T1000 (cell line): ENCODE measurements around the gene ANKS1A.

Experiments
- DNase-seq: peaks from one replicate; lab custom pipeline; 2025; ENCODE audit warnings: mixed read lengths; lab: John Stamatoyannopoulos, UW

The ANKS1A gene

DNA sequence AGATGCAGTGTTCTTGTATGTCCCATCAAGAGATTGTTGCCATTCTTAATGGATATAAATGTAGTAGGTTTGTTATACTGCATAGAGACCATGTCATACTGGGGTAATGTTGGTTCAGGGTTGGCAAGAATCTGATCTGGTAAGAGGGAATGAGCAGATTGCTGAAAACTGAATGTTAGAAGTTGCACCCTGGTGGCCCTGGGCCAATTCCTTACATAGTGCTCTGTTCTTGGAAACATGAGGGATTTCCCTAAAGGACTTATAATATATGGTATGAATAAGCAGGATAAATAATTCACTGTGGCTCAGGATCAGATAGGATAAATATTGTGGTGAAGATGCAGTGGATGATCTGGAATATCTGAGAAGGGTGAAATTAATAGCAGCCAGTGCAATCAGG is 70.2 kb downstream of the ANKS1A start:
- DNase-seq: no peak

DNA sequence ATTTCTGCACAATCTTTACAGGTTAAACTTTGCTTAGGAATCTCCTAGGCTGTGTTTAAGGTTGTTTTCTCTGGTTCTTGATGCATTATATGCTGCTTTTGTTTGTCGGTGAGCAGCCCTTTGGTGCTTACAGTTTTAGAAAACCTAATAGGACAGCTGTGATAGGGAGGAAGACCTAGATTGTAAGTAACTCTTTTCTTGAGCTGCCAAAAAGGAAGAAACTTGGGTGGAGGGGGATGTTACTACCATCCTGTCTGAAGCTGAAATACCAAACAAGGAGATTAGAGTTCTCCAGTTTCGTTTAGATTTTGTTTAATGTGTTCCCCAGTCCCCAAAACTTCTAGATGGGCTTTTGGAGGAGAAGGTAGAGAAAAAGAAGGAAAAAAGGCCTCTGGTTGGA is 72.0 kb downstream of the ANKS1A start:
- DNase-seq: no peak

DNA sequence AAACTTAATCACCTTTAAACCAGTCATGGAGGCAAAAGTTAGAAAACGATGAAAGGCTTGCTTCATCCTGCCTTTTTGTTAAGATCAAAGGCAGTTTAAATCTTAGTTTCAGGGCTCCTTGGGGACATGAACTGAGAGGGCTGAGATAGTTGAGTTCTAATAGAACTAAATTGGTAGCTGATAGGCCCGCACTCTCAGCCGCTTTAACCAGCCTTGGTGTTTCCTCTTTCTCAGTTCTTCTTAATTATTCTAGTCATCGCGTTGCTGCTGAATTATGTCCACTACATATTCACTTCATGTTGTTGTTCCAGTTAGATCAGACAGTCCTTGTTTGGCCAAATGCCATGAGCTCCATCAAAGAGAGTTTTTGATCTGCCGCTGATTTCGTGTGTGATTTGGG is 72.5 kb downstream of the ANKS1A start:
- DNase-seq: no peak

DNA sequence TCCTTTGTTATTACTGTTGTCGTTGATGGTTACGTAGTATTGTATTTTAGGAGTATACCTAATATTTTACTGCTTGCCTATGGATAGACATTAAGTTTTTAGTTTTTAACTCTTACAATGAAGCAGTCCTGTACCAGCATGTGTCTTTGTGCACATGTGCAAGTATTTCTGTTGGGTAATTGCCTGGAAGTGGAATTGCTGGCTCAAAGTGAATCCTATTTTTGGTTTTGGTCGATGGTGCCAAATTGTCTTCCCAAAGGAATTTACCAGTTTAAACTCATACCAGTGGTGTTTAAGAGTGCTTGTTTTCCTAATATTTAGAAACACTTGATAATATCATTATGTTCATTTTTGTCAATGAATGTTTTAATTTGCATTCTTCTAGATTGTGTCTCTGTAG is 75.5 kb downstream of the ANKS1A start:
- no peak for DNase-seq

DNA sequence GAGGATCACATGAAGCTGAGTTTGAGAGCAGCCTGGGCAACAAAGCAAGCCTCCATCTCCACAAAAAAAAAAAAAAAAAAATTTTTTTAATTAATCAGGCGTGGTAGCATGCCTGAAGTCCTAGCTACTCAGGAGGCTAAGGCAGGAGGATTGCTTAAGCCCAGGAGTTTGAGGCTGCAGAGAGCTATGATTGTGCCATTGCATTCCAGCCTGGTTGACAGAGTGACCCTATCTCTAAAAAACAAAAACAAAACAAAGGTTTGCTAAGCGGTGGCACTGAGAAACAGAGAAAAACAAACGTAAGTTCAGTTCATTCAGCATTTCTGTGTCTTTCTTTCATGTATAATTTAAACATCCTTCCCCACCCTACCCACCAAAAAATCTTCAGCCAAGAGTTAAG is 78.4 kb downstream of the ANKS1A start:
- no peak for DNase-seq

DNA sequence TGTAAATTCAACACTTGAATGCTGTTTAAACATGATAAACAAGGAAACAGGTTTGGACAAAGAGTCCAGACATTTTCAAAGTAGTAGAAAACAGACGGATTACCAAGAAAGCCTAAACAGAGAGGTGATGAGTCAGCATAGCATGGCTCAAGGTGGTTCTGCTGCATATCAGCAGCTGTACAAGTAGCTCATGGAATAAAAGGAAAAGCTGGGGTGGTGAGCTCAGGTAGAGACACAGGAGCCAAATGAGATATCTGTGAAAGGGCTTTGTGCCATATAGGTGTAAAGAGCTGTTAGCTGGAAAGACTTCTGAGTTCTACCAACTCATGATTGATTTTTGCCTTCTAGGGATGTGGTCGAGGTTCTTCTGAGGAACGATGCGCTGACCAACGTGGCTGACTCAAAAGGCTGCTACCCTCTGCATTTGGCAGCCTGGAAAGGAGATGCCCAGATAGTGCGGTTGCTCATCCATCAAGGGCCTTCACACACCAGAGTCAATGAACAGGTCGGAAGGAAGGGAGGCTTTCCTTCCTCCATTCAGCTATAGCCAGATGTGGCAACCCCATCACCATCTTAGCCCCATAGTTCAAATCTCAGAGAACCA is 80.7 kb downstream of the ANKS1A start:
- DNase-seq: no peak

DNA sequence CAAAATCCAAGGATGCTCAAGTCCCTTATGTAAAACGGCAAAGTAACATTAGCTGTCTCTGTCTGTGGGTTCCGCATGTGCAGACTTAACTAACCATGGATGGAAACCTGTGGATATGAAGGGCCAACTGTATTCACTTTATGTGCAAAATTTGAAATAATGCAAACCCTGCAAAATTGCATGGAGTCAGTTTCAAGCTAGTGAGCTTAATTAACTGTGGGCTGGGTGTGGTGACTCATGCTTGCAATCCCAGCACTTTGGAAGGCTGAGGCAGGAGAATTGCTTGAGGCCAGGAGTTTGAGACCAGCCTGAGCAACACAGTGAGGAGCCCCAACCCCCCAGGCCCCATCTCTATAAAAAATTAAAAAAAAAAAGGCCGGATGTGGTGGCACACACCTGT is 81.4 kb downstream of the ANKS1A start:
- DNase-seq: no peak

DNA sequence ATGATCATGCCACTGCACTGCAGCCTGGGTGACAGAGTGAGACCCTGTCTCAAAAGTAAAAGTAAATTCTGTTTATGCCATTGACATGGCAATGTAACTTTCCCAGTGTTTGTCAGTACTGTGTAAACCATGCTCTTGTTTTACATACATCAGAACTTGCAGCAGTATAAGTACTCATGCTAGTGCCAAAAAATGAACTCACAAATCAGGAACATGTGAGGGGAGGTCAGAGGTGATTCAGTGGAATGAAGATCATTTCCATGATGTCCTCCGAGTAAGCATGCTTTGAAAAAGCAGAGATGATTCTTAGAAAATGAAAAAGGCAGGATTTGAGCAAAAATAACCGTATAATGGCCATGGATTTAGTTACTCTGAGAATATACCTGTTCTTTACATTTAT is 81.9 kb downstream of the ANKS1A start:
- no peak for DNase-seq

DNA sequence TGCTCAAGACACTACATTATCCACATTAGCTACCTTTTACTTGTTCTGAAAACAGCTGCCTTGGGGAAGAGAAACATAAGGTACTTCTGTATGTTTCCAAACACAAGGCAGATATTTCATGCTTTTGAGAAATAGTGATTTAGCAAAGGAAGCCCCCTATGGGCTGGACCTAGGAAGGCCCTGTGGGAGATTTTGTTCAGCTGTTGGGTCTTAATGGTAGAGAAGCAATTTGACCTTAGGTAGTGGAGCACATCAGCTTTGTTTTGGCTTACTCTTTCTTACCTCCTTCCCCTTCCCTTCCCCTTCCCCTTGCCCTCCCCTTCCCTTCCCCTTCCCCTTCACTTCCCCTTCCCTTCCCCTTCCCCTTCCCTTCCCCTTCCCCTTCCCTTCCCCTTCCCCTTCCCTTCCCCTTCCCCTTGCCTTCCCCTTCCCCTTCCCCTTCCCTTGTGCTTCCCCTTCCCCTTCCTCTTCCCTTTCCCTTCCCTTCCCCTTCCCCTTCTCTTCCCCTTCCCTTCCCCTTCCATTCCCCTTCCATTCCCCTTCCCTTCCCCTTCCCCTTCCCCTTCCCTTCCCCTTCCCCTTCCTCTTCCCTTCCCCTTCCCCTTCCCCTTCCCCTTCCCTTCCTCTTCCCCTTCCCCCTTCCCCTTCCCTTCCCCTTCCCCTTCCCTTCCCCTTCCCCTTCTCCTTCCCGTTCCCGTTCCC is 84.6 kb downstream of the ANKS1A start:
- DNase-seq: no peak

DNA sequence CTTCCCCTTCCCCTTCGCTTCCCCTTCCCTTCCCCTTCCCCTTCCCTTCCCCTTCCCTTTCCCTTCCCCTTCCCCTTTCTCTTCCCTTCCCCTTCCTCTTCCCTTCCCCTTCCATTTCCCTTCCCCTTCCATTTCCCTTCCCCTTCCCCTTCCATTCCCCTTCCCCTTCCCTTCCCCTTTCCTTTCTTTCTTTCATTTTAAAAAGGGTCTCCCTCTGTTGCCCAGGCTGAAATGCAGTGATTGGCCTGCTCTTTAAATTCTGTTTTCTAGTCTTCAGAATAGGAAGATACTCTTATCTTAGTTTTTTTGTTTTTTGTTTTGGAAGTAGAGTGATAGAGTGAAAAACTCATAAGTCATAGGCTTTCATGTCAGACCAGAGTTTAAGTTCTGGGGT is 85.2 kb downstream of the ANKS1A start:
- DNase-seq: no peak

DNA sequence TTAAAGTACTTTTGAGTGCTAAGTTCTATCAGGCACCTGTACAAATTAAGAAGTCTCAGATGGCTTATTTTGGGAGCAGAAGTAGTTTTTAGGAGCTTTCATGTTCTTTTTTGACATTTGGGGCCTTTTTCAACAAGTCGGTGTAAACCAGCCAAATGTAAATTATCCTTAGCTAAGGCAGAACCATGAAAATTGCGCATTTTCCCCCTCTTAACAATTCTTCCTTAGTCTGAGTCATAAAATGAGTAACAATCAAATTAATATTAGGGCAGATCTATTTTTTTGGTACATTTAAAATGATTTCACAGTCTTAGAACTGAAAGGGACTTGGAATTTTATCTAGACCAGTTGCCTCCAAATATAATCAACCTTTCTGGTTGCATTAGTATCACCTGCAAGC is 87.2 kb downstream of the ANKS1A start:
- no peak for DNase-seq

DNA sequence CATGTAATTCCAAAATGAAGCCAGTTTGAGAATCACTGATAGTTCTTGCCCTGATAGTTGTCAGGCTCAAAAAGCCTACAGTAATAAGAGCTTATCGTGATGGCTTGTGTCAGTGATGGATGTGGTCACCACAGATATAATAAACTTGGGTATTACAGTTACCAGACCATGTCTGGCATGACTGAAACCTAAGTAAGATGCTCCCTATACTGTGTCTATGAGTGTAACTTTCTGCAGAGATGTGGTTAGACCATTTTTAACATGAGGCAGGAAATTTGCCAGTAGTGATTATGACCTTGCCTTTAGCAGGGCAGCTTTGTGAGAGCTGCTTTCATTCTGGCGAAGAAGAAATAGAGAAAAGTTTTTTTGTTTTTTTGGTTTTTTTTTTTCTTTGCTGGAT is 90.2 kb downstream of the ANKS1A start:
- no peak for DNase-seq

DNA sequence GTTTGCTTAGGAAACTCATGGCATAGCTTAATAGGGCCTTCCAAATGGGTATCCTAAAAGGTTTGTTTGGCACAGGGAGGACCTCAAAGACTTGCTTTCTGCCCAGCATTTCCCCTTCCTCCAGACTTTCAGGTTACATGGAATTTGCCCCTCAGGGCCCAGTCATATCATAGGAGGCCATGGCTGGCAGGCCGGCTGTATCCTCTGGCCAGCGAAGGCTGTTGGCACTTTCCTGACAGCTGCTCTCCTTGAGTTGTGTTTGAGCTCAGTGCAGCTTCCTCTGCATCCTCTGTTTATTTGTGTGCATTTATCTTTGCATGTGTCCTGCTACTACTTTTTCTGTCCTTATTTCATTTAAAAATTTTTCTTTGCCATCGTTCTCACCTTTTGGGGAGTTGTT is 90.9 kb downstream of the ANKS1A start:
- no peak for DNase-seq

DNA sequence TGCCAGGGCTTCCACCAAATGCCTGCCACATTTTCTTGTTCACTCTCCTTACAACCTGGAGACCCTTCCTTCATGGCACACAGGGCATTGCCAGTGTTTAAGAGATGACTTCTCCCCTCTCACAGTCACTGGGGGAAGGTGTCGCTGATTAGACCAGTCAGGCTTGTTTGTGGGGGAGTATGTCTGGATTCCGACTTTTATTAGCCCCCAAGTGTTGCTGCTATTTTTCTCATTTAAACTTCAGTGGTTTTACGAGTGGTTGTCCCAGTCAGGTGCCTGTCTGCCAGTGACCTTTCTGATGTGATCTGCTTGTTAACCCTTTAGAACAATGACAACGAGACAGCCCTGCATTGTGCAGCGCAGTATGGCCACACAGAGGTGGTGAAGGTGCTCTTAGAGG is 92.3 kb downstream of the ANKS1A start:
- DNase-seq: no peak

DNA sequence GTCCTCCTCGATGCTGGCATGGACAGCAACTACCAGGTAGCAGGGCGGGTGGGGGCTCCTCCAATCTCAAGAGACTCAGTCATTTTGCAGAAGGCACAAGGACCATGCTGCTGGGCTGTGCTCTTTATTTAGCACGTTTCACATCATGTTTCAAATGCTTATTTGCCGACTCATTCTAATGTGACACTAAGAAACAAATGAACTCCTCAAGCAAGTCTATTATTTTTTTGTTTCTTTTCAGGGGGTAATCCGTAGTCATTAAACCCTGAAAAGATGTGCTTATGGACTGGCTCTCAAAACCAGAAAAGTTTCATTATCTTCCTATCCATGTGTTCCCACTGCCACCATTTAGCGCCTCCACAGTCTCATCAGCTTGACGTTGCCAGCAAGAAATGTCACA is 92.9 kb downstream of the ANKS1A start:
- DNase-seq: no peak

DNA sequence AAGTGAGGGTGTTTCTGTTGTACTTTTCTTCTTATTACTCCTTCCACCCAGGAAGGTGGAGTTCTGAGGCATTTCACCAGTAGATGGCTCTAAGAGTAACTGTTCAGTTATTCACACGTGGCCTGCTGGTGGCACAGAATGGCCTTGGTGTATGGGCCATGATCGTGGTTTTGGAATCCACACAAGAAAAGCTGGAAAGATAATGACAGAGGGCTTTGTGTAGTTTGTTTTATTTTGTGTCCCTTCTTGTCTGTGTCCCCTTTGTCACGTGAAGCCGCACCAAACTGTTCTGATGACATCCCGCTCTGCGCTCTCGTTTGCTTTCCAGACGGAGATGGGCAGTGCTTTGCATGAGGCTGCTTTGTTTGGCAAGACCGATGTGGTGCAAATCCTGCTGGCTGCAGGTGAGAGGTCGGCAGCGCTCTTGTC is 93.4 kb downstream of the ANKS1A start:
- DNase-seq: no peak

DNA sequence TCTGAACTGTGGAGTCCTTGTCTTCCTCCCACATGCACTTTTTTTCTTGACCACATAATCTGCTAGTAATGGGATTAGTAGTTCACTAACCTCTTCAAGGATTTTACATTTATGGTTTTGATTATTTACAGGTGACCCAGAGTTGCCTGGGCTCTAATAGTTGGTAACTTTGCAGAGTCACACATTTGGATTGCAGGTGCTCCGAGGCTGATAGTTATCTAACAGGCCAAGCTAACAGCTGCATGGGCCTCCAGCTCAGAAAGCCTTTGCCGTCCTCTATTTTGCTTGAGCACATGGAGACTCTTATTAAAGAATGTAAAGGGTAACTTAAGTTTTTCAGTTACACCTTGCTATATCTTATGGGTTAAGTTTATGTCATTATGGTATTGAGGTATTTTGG is 95.4 kb downstream of the ANKS1A start:
- DNase-seq: no peak

DNA sequence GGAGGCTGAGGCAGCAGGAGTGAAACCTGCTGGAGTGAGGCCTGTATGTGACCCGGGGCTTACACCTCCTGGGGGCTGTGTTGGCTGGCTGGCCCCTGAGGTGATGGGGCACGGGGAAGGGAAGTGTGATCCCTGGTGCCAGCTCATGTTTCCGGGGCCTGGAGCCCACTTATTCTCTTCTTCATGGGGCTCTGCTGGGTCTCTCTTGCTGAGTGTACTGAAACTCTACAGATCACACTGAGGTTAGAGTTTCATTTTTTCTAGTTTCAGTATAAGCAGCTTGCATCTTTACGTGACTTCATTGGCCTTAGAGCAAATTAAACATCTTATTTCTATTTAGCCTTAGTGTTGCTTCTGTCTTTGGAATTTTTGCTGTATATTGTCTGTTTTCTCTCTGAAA is 96.2 kb downstream of the ANKS1A start:
- DNase-seq: no peak

DNA sequence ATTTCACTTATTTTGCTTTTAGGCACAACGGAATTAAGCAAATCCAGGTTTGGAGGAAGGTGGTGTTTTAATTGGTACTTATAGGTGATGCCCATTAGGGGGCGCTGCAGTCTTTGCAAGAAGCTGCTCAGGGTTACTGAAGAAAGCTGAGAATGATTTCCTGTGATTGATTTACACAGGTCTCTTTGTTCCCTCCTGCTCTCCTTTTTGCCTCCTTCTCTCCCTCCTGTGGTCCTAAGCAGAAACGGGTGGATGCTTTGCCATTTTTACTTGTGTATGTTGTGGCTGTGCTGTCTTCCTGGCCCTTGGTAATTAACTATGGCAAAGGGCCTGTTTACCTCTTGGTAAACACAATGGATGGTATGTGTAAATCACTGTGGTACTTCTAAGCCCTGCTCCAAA is 97.8 kb downstream of the ANKS1A start:
- no peak for DNase-seq

DNA sequence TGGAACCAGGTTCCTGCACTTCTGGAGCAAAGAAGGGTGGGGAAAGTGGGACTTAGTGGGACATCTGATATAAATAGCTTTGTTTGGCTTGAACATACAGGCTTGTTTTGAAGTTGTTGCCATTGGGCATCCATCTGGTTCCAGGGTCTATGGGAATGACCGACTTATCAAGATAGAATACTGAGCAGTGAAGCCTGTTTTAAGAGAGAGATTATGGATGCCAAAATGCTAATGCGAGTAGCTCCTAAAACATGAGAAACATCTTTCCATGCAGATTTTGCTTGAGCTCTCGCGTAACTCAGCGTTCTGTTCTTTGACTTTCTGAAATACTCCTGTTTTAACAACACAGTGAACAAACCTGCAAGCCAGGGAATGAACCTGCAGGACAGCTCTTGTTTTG is 98.5 kb downstream of the ANKS1A start:
- DNase-seq: no peak

DNA sequence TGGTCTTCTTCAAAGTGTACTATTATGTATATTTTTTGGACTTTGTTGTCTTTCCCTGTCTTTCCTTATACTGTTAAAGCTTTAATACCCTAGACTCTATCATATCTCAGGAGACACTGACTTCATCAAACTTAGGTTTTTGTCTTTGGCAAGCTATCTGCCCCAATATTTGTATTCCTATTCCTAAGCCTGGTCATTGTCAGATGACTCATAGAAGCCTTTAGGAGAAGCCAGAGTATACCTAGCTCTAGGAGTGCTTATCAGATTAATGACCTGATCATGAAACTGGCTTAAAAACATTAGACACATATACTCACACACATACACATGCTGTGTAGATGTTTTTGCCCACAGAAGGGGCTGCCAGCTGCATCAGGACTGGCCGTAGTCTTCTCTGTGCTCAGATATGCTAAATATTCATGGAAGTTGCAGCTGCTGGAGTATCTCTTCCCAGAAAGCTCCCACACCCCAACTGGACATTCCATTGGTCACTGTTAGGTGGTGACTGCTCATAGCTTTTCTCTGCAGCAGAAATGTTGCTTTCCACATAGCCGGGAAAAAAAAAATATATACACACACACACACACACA is 102.0 kb downstream of the ANKS1A start:
- no peak for DNase-seq

DNA sequence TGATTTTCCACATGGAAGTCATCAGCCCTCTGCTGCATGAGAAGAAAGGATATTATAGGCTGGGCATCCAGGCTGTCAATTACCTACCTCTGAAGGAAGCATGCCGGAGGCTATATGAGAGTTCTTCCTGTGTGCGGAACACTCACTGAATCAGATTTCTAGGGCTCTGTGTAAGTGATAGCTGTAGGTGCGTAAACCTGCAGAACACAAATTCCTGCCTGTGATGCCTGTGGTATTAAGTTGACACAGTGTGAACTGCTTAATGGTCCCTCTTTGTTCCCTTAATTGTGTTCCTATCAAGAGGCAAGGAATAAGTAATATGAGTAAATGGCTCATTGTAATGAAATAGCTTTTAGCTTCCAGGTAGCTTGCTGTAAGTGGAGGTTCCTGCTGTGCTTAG is 103.3 kb downstream of the ANKS1A start:
- no peak for DNase-seq

DNA sequence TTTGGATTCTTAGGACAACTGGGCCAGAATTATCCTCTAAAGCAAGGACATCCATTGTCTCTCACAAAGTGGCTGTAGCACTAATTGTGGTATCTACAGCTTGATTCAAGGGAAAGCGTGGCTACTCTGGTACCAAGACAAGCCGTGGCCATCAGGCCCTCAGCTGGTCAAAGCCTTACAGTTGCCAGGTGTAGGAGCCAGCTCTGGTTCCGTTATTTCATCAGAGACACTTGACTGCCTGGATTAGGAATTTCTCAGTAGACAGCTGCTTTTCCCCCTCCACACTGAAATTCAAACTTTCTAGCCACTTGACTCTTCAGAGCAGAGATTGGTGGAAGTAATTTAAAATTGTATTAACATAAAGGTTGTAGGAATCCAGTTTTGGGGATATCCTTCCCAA is 104.2 kb downstream of the ANKS1A start:
- DNase-seq: no peak

DNA sequence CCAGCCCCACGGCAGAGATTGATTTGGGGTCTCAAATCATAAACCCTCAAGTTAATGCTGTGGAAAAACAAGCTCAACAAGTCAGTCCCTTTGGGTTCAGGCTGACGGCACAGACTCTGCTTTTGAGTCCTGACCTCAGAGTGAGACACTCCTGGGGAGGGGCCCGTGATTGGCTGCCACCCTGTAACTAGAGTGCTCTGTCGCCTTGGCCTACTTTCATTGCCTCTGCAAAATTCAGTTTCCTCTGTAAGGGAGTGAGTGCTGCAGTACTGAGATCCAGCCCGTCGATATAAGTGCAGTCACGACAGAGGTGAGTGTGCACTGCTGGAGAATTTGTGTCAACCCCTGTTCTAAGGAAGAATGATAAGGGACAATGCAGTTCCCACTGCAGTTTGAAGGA is 105.6 kb downstream of the ANKS1A start:
- no peak for DNase-seq
